ENCODE data around the gene GAD2.

GAD2 gene

GRCh38 chr10:26259341-26259740 is 42.8 kb downstream of the GAD2 start:
- DNase-seq (ENCODE audit: extremely low read depth, low read depth), result no peak
- no peak for TF ChIP-seq CTCF (IDR thresholded peaks at IDR 0.05; ENCODE audit: low read depth, low read length, missing control alignments)
- H3K4me3 ChIP-seq (replicated peaks; ENCODE audit: low read depth, low read length), result no peak overlapping the region

GRCh38 chr10:26269754-26270153 is 53.2 kb downstream of the GAD2 start:
- no peak overlapping the region for H3K4me3 ChIP-seq (replicated peaks; ENCODE audit: low read depth, low read length)
- no peak for DNase-seq (ENCODE audit: extremely low read depth, low read depth)
- TF ChIP-seq CTCF (IDR thresholded peaks at IDR 0.05; ENCODE audit: low read depth, low read length, missing control alignments), result no peak

- no peak for TF ChIP-seq CTCF (IDR thresholded peaks at IDR 0.05; ENCODE audit: low read depth, low read length, missing control alignments)
- no peak for DNase-seq (ENCODE audit: extremely low read depth, low read depth)
- no peak overlapping the region for H3K4me3 ChIP-seq (replicated peaks; ENCODE audit: low read depth, low read length)
Measured at GRCh38 chr10:26274391-26274790, 57.8 kb downstream of the GAD2 start.

- no peak for DNase-seq (ENCODE audit: extremely low read depth, low read depth)
- no peak overlapping the region for H3K4me3 ChIP-seq (replicated peaks; ENCODE audit: low read depth, low read length)
- TF ChIP-seq CTCF (IDR thresholded peaks at IDR 0.05; ENCODE audit: low read depth, low read length, missing control alignments), result no peak
Measured at GRCh38 chr10:26278295-26278694, 61.7 kb downstream of the GAD2 start.

GRCh38 chr10:26290236-26290635 is 73.7 kb downstream of the GAD2 start:
- H3K4me3 ChIP-seq (replicated peaks; ENCODE audit: low read depth, low read length), result no peak overlapping the region
- TF ChIP-seq CTCF (IDR thresholded peaks at IDR 0.05; ENCODE audit: low read depth, low read length, missing control alignments), result no peak
- DNase-seq (ENCODE audit: extremely low read depth, low read depth), result no peak

- DNase-seq (ENCODE audit: extremely low read depth, low read depth), result no peak
- no peak for TF ChIP-seq CTCF (IDR thresholded peaks at IDR 0.05; ENCODE audit: low read depth, low read length, missing control alignments)
- no peak overlapping the region for H3K4me3 ChIP-seq (replicated peaks; ENCODE audit: low read depth, low read length)
Measured at GRCh38 chr10:26291721-26292480, 75.3 kb downstream of the GAD2 start.

GRCh38 chr10:26296360-26296759 is 79.8 kb downstream of the GAD2 start:
- no peak overlapping the region for H3K4me3 ChIP-seq (replicated peaks; ENCODE audit: low read depth, low read length)
- DNase-seq (ENCODE audit: extremely low read depth, low read depth), result no peak
- TF ChIP-seq CTCF (IDR thresholded peaks at IDR 0.05; ENCODE audit: low read depth, low read length, missing control alignments), result no peak

All from HFF-Myc (cell line).